Measurements from ENCODE around the gene LTA.

Gene LTA

DNA sequence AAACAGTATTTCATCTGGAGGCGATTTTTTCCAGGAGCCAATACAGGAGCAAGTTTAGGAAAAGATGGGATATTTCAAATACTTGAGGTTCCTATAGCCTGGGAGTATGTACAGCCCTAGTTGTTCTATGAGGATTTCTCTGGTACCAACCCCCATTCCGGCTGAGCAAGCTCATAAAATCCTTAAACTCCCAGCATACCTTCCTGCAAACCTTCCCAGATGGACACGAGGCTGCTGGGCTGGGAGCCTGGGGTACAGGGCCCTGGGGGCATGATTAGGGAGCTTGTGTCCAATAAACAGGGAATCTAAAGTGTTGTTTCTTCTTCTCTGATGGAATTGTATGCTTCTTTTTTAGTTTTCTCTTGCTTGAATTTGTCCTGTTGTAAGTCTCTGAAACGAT is 49.9 kb downstream of the LTA start:
- no peak for DNase-seq (ENCODE audit: low read depth in 2 of 3, low spot score in 1 of 3)

DNA sequence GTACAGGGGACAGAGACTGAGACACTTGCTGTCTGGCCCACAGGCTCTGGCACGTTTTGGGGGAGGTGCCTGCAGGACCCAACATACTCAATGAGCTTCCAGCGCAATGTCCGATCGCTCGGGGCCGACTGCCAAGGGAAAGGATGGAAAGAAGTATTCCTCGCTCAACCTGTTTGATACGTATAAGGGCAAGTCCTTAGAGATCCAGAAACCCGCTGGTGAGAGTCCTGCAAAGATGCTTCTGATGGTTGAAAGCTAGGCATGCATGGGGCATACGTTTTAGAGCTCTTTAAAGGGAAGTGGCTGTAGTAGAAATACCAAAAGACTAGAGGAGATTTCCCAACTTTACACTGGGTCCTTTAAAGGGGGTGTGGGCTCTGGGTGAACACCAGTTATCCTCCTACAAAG is 50.6 kb downstream of the LTA start:
- no peak for DNase-seq (ENCODE audit: low read depth in 2 of 3, low spot score in 1 of 3)
